LNCaP clone FGC (cell line): ENCODE data around the gene PLEKHA1.

ENCODE experiments used
- DNase-seq: peaks from one replicate; pipeline ENCODE4 v3.0.0-alpha.2; 2011; ENCODE audit warnings: low read depth
- H3K4me3 ChIP-seq: 2 replicates; pipeline ENCODE4 v1.5.1; 2011; ENCODE audit warnings: mild to moderate bottlenecking, low read depth, low read length, control low read depth
- TF ChIP-seq, protein P1 (sequence below): IDR thresholded peaks from 2 replicates; pipeline ENCODE4 v1.5.1; 2012; ENCODE audit warnings: mild to moderate bottlenecking; ENCODE audit not compliant: control insufficient read depth, insufficient read depth; ENCODE audit errors: extremely low read depth

Gene PLEKHA1

DNA sequence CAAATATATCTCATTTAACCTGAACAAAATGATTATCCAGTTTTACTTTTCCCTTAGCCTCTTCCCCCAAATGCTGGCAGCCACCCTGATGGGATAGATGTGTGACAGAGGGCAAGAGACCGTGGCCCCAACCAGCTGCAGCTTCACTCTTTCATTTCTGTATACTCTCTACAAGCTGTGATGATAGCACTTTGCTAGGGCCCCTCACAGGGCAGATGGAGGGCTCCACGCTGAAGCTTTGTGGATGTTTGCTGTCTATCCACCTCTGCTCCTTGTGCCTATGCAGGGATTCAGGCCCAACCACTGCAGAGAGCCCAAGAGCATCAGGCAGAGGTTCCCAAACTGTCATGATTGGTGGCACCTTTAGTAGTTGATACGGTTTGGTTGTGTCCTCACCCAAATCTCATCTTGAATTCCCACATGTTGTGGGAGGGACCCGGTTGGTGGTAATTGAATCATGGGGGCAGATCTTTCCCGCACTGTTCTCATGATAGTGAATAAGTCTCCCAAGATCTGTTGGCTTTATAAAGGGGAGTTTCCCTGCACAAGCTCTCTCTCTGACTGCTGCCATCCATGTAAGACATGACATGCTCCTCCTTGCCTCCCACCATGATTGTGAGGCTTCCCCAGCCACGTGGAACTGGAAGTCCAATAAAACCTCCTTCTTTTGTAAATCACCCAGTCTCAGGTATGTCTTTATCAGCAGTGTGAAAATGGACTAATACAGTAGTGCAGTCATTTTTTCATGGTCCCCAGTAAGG, 107.0 kb downstream of the PLEKHA1 start:
- no peak for DNase-seq
- TF ChIP-seq, protein P1, sequence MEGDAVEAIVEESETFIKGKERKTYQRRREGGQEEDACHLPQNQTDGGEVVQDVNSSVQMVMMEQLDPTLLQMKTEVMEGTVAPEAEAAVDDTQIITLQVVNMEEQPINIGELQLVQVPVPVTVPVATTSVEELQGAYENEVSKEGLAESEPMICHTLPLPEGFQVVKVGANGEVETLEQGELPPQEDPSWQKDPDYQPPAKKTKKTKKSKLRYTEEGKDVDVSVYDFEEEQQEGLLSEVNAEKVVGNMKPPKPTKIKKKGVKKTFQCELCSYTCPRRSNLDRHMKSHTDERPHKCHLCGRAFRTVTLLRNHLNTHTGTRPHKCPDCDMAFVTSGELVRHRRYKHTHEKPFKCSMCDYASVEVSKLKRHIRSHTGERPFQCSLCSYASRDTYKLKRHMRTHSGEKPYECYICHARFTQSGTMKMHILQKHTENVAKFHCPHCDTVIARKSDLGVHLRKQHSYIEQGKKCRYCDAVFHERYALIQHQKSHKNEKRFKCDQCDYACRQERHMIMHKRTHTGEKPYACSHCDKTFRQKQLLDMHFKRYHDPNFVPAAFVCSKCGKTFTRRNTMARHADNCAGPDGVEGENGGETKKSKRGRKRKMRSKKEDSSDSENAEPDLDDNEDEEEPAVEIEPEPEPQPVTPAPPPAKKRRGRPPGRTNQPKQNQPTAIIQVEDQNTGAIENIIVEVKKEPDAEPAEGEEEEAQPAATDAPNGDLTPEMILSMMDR = no peak

More for the DNA sequence above, 107.0 kb downstream of the PLEKHA1 start:
- no peak overlapping the region for H3K4me3 ChIP-seq
